ENCODE data around the gene FCRL4.

- TF ChIP-seq CTCF (IDR thresholded peaks at IDR 0.05), result no peak
- TF ChIP-seq POLR2A (IDR thresholded peaks at IDR 0.05), result no peak
Observed at GRCh38 chr1:157558119-157558518, 39.8 kb downstream of the FCRL4 start.

Measured in testis (tissue), 2 donors.